Duodenal mucosa (tissue), 2 donors: Measurements from ENCODE around the gene TMEM201.

ENCODE experiments used
- H3K27ac ChIP-seq: one replicate; pipeline ENCODE4 v1.7.0; 2013; ENCODE audit warnings: low read depth, low read length
- H3K27me3 ChIP-seq, 2 donors: one replicate each; pipeline ENCODE4 v1.7.0; 2013; ENCODE audit warnings: low read length in 2 of 2, control low read depth in 1 of 2; ENCODE audit not compliant: insufficient read depth in 2 of 2, control insufficient read depth in 1 of 2
- H3K36me3 ChIP-seq, 2 donors: one replicate each; pipeline ENCODE4 v1.7.0; 2013; ENCODE audit warnings: low read length in 2 of 2, control low read depth in 1 of 2; ENCODE audit not compliant: insufficient read depth in 2 of 2, control insufficient read depth in 1 of 2
- H3K4me1 ChIP-seq, 2 donors: one replicate each; pipeline ENCODE4 v1.7.0; 2013; ENCODE audit warnings: low read length in 2 of 2, control low read depth in 1 of 2; ENCODE audit not compliant: insufficient read depth in 2 of 2, control insufficient read depth in 1 of 2
- H3K4me3 ChIP-seq, 2 donors: one replicate each; pipeline ENCODE4 v1.7.0; 2013; ENCODE audit warnings: low read length in 2 of 2, low read depth in 1 of 2
- H3K9ac ChIP-seq, 2 donors: one replicate each; pipeline ENCODE4 v1.7.0; 2013; ENCODE audit warnings: low read length in 2 of 2, low read depth in 1 of 2
- H3K9me3 ChIP-seq, 2 donors: one replicate each; pipeline ENCODE4 v1.7.0; 2013; ENCODE audit warnings: low read length in 2 of 2, control low read depth in 1 of 2; ENCODE audit not compliant: control insufficient read depth in 1 of 2

TMEM201 gene

DNA sequence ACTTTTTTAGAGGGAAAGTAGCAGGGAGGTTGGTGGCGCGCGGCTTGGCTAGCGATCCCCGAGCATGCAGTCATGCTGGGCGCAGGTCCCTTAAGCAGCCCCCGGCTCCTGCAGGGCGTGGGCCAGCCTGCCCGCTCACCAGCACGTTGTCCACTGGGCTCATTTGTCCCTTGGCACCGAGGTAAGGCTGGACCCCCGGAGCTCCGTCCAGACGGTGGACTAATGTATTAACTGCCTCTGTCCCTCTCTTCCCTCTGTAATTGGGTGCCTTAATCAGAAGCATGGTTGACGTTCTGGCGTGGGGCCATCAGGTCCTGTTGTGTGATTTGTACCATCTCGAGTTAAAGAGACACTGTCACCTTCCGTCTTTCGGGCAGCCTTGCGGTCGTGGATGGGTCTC is 17.7 kb downstream of the TMEM201 start:
- H3K9ac ChIP-seq: no peak overlapping the region
- no peak overlapping the region for H3K27ac ChIP-seq
- no peaks in the 10 kb centered on the region for H3K9me3 ChIP-seq
- H3K36me3 ChIP-seq: peaks cover 11 to 54% of the 10 kb centered on the region in 2 donors
- no peaks in the 10 kb centered on the region for H3K27me3 ChIP-seq
- no peaks in the 10 kb centered on the region for H3K4me1 ChIP-seq
- no peak overlapping the region for H3K4me3 ChIP-seq

DNA sequence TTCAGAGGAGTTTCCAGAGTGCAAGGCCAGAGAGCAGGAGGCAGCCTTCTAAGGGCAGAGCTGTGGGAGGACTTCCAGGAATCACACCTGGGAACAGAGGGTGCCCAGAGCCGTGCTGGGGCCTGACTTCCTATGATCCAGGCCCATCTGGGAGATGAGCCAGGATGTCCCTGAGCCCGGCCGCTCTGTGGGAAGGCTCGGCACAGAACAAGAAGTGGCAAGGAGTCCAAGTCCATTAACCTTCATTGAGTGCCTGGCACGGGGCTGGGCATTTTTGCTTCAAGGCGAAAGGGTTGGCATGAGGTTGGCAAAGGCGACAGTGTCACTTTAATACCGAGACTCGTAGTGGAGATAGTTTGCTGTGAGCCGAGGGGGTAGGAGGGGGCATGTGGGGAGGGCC is 18.2 kb downstream of the TMEM201 start:
- H3K4me1 ChIP-seq: no peaks in the 10 kb centered on the region
- no peak overlapping the region for H3K4me3 ChIP-seq
- no peaks in the 10 kb centered on the region for H3K9me3 ChIP-seq
- no peak overlapping the region for H3K27ac ChIP-seq
- H3K27me3 ChIP-seq: no peaks in the 10 kb centered on the region
- peaks cover 11 to 49% of the 10 kb centered on the region in 2 donors for H3K36me3 ChIP-seq
- no peak overlapping the region for H3K9ac ChIP-seq

DNA sequence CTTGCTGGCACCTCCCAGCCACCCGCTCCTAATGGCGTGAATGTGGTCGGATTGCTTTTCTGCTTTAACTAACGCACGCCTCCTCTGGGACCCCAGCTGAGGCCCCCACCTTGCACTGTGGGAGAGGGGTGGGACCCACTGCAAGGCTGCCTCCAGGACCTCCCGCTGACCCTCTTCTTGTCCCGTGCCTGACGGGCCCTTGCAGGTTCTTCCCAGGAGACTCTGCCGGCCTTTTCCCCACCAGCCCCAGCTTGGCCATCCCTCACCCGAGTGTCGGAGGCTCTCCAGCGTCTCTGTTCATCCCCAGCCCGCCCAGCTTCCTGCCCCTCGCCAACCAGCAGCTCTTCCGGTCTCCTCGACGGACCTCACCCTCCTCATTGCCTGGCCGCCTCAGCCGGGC is 18.6 kb downstream of the TMEM201 start:
- H3K9ac ChIP-seq: no peak overlapping the region
- no peaks in the 10 kb centered on the region for H3K9me3 ChIP-seq
- no peak overlapping the region for H3K27ac ChIP-seq
- H3K27me3 ChIP-seq: no peaks in the 10 kb centered on the region
- H3K36me3 ChIP-seq: peaks cover 11 to 49% of the 10 kb centered on the region in 2 donors
- no peaks in the 10 kb centered on the region for H3K4me1 ChIP-seq
- no peak overlapping the region for H3K4me3 ChIP-seq

DNA sequence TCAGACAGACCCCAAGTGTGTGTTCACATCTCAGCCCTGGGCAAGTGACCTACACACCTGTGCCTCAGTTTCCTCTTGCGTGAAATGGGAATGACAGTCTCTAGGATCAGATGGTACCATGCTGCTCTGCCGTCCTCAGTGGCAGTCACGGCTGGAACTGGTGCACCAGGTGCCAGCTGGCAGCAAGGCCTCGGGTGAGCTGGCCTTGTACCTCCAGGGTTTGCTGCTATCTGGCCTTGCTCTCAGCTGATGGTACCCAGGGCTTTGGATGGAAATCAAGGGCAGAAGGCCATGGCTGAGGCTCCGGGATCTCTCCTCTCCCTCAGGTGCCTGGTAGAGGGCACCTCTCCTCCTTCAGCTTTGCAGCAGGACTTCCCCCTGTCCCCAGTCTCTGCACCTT is 21.3 kb downstream of the TMEM201 start:
- no peaks in the 10 kb centered on the region for H3K4me1 ChIP-seq
- peaks cover 6 to 41% of the 10 kb centered on the region in 2 donors for H3K36me3 ChIP-seq
- H3K27ac ChIP-seq: no peak overlapping the region
- H3K4me3 ChIP-seq: no peak overlapping the region
- H3K9me3 ChIP-seq: no peaks in the 10 kb centered on the region
- no peak overlapping the region for H3K9ac ChIP-seq
- no peaks in the 10 kb centered on the region for H3K27me3 ChIP-seq

DNA sequence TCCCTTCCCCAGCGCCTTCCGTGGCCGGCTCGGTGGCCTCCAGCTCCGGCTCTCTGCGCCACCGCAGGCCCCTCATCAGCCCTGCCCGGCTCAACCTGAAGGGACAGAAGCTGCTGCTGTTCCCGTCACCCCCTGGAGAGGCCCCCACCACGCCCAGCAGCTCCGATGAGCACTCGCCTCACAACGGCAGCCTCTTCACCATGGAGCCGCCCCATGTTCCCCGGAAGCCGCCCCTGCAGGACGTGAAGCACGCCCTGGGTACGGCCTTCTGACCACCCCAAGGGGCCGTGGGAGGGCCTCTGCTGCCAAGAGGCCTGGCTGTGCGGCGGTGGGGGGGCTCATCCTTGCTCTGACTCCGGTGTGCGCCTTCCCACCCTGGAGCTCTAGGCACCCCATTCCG is 21.8 kb downstream of the TMEM201 start:
- Histone ChIP-seq H3K9ac (no peak overlapping the region), H3K4me1 (no peaks in the 10 kb centered on the region), H3K27ac (no peak overlapping the region), H3K9me3 (no peaks in the 10 kb centered on the region), H3K36me3 (peaks cover 6 to 41% of the 10 kb centered on the region in 2 donors), H3K27me3 (no peaks in the 10 kb centered on the region), H3K4me3 (no peak overlapping the region)

GRCh38 chr1:9611716-9612115 is 23.0 kb downstream of the TMEM201 start:
- peaks cover 6 to 34% of the 10 kb centered on the region in 2 donors for H3K36me3 ChIP-seq
- H3K4me1 ChIP-seq: no peaks in the 10 kb centered on the region
- no peak overlapping the region for H3K27ac ChIP-seq
- no peaks in the 10 kb centered on the region for H3K9me3 ChIP-seq
- no peak overlapping the region for H3K9ac ChIP-seq
- no peaks in the 10 kb centered on the region for H3K27me3 ChIP-seq
- H3K4me3 ChIP-seq: no peak overlapping the region

DNA sequence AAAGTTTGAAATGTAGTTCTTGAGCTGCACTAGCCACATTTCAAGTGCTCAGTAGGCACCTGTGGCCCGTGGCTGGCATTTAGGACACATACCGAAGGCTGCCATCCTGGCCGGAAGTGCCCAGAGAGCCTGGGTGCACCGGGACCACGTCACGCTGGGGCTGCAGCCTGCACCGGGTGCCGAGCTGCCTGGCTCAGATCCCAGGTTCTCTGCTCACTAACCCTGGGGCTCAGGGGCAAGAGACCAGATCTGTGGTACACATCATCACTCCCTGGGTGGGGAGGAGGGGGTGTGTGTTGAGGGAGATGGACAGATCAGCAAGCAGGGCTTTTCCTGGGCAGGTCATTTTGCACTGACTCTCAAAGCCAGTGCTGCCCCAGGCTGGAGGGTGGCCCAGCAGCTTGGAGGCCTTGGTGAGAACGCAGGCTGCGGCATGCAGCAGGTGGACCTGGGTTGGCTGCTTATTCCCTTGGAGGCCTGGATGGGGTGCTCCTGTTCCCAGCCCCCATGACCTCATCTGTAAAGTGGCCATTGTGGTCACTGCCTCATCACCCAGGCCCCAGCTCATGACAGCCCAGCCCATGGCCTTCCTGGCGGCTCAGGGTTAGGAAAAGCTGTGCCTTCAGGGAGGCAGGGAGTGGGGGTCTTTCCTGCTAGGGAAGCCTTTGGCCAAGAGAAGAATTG is 23.6 kb downstream of the TMEM201 start:
- no peaks in the 10 kb centered on the region for H3K4me1 ChIP-seq
- H3K9ac ChIP-seq: no peak overlapping the region
- no peak overlapping the region for H3K27ac ChIP-seq
- no peaks in the 10 kb centered on the region for H3K9me3 ChIP-seq
- peaks cover 6 to 33% of the 10 kb centered on the region in 2 donors for H3K36me3 ChIP-seq
- H3K4me3 ChIP-seq: no peak overlapping the region
- no peaks in the 10 kb centered on the region for H3K27me3 ChIP-seq

DNA sequence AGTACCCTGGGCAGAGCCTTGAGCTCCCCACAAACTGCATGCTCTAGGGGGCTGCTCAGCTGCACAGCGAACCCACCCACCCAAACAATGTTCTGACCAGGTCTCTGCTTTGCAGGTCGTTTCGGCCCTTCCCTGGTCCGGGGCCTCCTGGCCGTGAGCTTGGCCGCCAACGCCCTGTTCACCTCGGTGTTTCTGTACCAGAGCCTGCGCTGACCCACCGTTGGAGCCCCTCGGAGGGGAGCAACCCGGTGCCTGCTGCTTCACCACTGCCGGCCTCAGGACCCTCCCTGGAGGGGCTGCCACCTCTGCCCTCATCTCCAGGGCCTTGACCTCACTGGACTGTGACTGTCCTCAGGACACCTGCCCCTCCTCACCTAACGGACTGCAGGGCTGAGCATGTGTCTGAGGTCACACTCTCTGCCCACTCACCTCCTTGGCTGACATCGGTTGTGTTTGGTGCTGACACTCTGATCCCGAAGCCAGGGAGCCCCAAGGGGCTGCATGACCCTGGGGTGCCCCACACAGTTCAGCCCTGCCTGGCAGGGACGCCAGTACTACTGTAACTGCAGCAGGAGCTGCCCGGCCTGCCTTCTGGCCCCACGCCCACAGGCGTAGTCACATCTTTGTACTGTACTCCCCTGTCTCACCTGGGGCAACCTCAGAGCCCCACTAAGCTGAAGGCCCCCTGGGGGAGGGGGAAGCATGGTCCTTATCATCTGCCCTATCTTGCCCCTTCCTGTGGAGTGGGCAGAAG is 24.3 kb downstream of the TMEM201 start:
- H3K9me3 ChIP-seq: no peaks in the 10 kb centered on the region
- H3K9ac ChIP-seq: no peak overlapping the region
- peaks cover 6 to 33% of the 10 kb centered on the region in 2 donors for H3K36me3 ChIP-seq
- peaks cover 4 to 5% of the 10 kb centered on the region in 2 donors for H3K27me3 ChIP-seq
- H3K27ac ChIP-seq: no peak overlapping the region
- no peak overlapping the region for H3K4me3 ChIP-seq
- H3K4me1 ChIP-seq: no peaks in the 10 kb centered on the region

GRCh38 chr1:9613625-9614299 is 25.1 kb downstream of the TMEM201 start:
- H3K9me3 ChIP-seq: no peaks in the 10 kb centered on the region
- H3K9ac ChIP-seq: no peak overlapping the region
- H3K27me3 ChIP-seq: peaks cover 4 to 5% of the 10 kb centered on the region in 2 donors
- no peaks in the 10 kb centered on the region for H3K4me1 ChIP-seq
- H3K36me3 ChIP-seq: peaks cover under 1 to 30% of the 10 kb centered on the region in 2 donors
- no peak overlapping the region for H3K4me3 ChIP-seq
- H3K27ac ChIP-seq: no peak overlapping the region
